ENCODE measurements around the gene SYT6. TPM values are rescaled to one million over a fixed set of nuclear protein-coding genes. Genes with fewer than 3 reads are reported as not detected.

Gene SYT6
- total and polyA plus RNA-seq, 11 donors = 0.08 to 0.77 (median 0.15) TPM; not detected in 7

- TF ChIP-seq CTCF (IDR thresholded peaks at IDR 0.05) (no peak), POLR2A (IDR thresholded peaks at IDR 0.05) (no peak)
- Histone ChIP-seq H3K9me3 (peaks cover 0 to 6% (median under 1%) of the 10 kb centered on the region in 12 donors), H3K27me3 (no peaks in the 10 kb centered on the region), H3K4me3 (no peak overlapping the region), H3K4me1 (peaks cover 0 to 41% (median 15%) of the 10 kb centered on the region in 12 donors), H3K27ac (no peak overlapping the region), H3K36me3 (no peaks in the 10 kb centered on the region)
- DNase-seq = no peak
- intact Hi-C loops (cut with DNase I) = loop anchor here in 1 of 10 donors (10.0 kb wide), 1 partner anchor 57 kb away; no protein-coding TSS in a partner anchor
- WGBS, 4 donors = 58 to 70% (median 64%) methylated on average over 4 of the region's 4 CpGs
- ATAC-seq = no peak
These were observed 75.6 kb downstream of the SYT6 start for GRCh38 chr1:114078116-114078515.

- peaks cover 0 to 16% (median 9%) of the 10 kb centered on the region in 12 donors for H3K9me3 ChIP-seq
- WGBS, 4 donors = 76 to 79% (median 78%) methylated on average over 3 of the region's 3 CpGs
- H3K27ac ChIP-seq = no peak overlapping the region
- H3K4me3 ChIP-seq = no peak overlapping the region
- H3K36me3 ChIP-seq = no peaks in the 10 kb centered on the region
- peaks cover 0 to 34% (median 12%) of the 10 kb centered on the region in 12 donors for H3K4me1 ChIP-seq
- intact Hi-C loops (cut with DNase I) = loop anchor here in 1 of 10 donors (10.0 kb wide), 1 partner anchor 58 kb away; no protein-coding TSS in a partner anchor
- ATAC-seq (no peak), DNase-seq (no peak)
- no peaks in the 10 kb centered on the region for H3K27me3 ChIP-seq
- TF ChIP-seq CTCF (IDR thresholded peaks at IDR 0.05) (no peak), POLR2A (IDR thresholded peaks at IDR 0.05) (no peak)
These were observed 76.5 kb downstream of the SYT6 start for GRCh38 chr1:114077188-114077587.

GRCh38 chr1:114076308-114076707 lies 77.4 kb downstream of the SYT6 start:
- H3K27ac ChIP-seq = no peak overlapping the region
- peaks cover 0 to 25% (median 15%) of the 10 kb centered on the region in 12 donors for H3K9me3 ChIP-seq
- DNase-seq (no peak), ATAC-seq (no peak)
- 67 to 79% (median 78%) methylated on average over 4 of the region's 4 CpGs for WGBS, 4 donors
- intact Hi-C loops (cut with DNase I) = loop anchor here in 1 of 10 donors (10.0 kb wide), 1 partner anchor 58 kb away; no protein-coding TSS in a partner anchor
- H3K4me1 ChIP-seq = peaks cover 0 to 25% (median 4%) of the 10 kb centered on the region in 12 donors
- H3K27me3 ChIP-seq = no peaks in the 10 kb centered on the region
- H3K4me3 ChIP-seq = no peak overlapping the region
- no peaks in the 10 kb centered on the region for H3K36me3 ChIP-seq
- TF ChIP-seq POLR2A (IDR thresholded peaks at IDR 0.05) (no peak), CTCF (IDR thresholded peaks at IDR 0.05) (no peak)

- TF ChIP-seq CTCF (IDR thresholded peaks at IDR 0.05) (no peak), POLR2A (IDR thresholded peaks at IDR 0.05) (no peak)
- Histone ChIP-seq H3K27me3 (no peaks in the 10 kb centered on the region), H3K27ac (no peak overlapping the region), H3K4me3 (no peak overlapping the region), H3K36me3 (no peaks in the 10 kb centered on the region), H3K9me3 (peaks cover 0 to 25% (median 15%) of the 10 kb centered on the region in 12 donors), H3K4me1 (peaks cover 0 to 20% (median 0%) of the 10 kb centered on the region in 12 donors)
- DNase-seq = no peak
- no peak for ATAC-seq
- intact Hi-C loops (cut with DNase I) = loop anchor here in 1 of 10 donors (10.0 kb wide), 1 partner anchor 59 kb away; no protein-coding TSS in a partner anchor
- 53 to 63% (median 56%) methylated on average over 4 of the region's 4 CpGs for WGBS, 4 donors
These were observed 78.0 kb downstream of the SYT6 start for GRCh38 chr1:114075546-114076242.
